IMR-90 (cell line): ENCODE results near the gene NKAP.

Experiments
- BHLHE40 ChIP-seq: fragments of 150-350 bp; IDR thresholded peaks from 2 replicates; pipeline ENCODE4 v1.6.1; 2016; ENCODE audit warnings: mild to moderate bottlenecking, low read depth, low read length
- CEBPB ChIP-seq: IDR thresholded peaks from 2 replicates; pipeline ENCODE4 v1.6.1; 2012; ENCODE audit warnings: low read depth, low read length, improper control_type of control experiment
- CHD1 ChIP-seq: IDR thresholded peaks from 2 replicates; pipeline ENCODE4 v1.6.1; 2012; ENCODE audit warnings: low read depth, low read length, improper control_type of control experiment
- CTCF ChIP-seq: conservative IDR thresholded peaks from 2 replicates; pipeline ENCODE4 v1.5.1; 2012; ENCODE audit warnings: mild to moderate bottlenecking, low read depth, low read length, improper control_type of control experiment
- MAFK ChIP-seq: IDR thresholded peaks from 2 replicates; pipeline ENCODE4 v1.6.1; 2012; ENCODE audit warnings: low read depth, low read length, improper control_type of control experiment
- POLR2A ChIP-seq: IDR thresholded peaks from 2 replicates; pipeline ENCODE4 v1.6.1; 2012; ENCODE audit warnings: mild to moderate bottlenecking, low read depth, low read length
- RAD21 ChIP-seq: IDR thresholded peaks from 2 replicates; pipeline ENCODE4 v1.6.1; 2012; ENCODE audit warnings: low read length, improper control_type of control experiment
- RFX5 ChIP-seq: IDR thresholded peaks from 2 replicates; pipeline ENCODE4 v1.8.0; 2012; ENCODE audit warnings: low read depth, mild to moderate bottlenecking, low read length, moderate library complexity
- SMC3 ChIP-seq: fragments of 150-350 bp; IDR thresholded peaks from 2 replicates; pipeline ENCODE4 v1.6.1; 2016; ENCODE audit warnings: low read depth, mild to moderate bottlenecking, antibody characterized with exemption, low read length, moderate library complexity

- no peak for TF ChIP-seq CTCF
- TF ChIP-seq CHD1: no peak
- TF ChIP-seq POLR2A: no peak
- no peak for TF ChIP-seq BHLHE40
- TF ChIP-seq MAFK: no peak
- TF ChIP-seq RAD21: no peak
- no peak for TF ChIP-seq SMC3
- TF ChIP-seq RFX5: no peak
- TF ChIP-seq CEBPB: no peak
These were observed 47.7 kb downstream of the NKAP start, which contains the start of gene AKAP14 for GRCh38 chrX:119895843-119896326.
